Stimulated activated CD4-positive, alpha-beta T cell treated with anti-CD3 and anti-CD28 coated beads, Interleukin-4, amount 100 ng/mL, for 1 hour (primary cell): ENCODE measurements around the gene PORCN.
A peak's percentile ranks its signal among the peaks of the same experiment; 100 is the strongest.
"Not testable (repeated sequence)": the region's sequence is repeated elsewhere in the genome, so short reads cannot be mapped to it uniquely, and the experiment has no call there.

Source experiments
- DNase-seq: peaks from one replicate; pipeline ENCODE4 v3.0.0-alpha.2; 2020

Gene PORCN

GRCh38 chrX:48514126-48514806 lies 5.5 kb downstream of the PORCN start:
- DNase-seq: no peak

DNA sequence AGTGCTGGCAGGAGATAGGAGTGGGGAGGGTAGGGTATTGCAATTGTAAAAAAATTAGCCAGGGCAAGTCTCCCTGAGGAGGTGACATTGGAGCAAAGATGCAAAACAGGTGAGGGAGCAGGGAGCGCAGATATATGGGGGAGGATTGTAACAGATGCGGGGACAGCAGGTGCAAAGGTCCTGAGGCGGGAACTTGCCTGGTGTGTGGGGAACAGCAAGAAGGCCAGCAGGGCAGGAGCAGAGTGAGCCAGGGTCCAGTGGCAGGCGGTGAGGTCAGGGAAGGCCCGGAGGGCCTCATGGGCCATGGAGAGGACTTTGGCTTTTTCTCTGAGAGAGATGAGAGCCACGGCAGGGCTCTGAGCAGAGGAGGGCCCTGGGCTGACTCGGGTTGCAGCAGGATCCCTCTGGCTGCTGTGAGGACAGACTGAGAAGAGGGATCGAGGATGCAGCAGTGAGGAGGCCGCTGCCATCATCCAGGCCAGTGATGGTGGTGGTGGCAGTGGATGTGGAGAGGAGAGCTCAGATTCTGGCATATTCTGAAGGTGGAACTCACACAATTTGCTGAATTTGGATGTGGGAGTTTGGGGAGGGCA lies 6.2 kb downstream of the PORCN start:
- DNase-seq: no peak

GRCh38 chrX:48515842-48516241 lies 7.0 kb downstream of the PORCN start:
- DNase-seq: no peak

DNA sequence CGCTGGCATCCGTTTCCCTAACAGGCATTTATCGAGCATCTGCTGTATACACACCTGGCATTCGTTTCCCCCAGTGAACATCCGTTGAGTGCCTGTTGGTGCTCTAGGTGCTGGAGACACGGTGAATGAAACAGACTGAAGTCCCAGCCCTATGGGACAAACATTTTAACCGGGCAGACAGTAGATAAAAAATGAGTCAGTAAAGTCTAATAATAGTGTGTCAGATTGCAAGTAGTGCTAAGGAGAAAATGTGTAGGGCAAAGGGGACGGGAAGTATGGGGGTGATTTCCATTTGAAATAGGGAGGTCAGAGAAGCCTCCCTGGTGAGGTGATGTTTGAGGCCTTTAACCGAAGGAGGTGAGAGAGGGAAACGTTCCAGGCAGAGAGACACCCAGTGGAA lies 7.5 kb downstream of the PORCN start:
- DNase-seq: no peak

- DNase-seq: no peak
These were observed 8.2 kb downstream of the PORCN start for GRCh38 chrX:48516987-48517386.

- DNase-seq: not testable (repeated sequence)
These were observed 10.7 kb downstream of the PORCN start for GRCh38 chrX:48519481-48519880.

DNA sequence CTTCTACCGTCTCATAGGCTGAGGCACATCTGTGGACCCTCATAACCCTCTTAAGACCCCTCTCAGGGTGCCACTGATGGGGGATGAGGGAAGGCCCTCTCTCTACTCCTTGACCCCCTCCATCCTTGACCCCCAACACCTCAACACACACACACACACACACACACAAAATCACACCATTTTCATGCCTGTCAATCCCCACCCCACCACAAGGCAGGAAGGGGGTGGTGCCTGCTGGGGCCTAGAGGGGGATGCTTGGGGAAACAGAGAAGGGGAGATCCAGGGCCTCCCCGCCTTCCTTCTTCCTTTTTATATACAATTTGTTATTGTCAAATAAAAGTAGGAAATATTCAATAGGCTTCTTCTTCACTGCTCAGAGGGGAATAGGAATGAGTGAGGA lies 11.7 kb downstream of the PORCN start:
- DNase-seq: no peak

DNA sequence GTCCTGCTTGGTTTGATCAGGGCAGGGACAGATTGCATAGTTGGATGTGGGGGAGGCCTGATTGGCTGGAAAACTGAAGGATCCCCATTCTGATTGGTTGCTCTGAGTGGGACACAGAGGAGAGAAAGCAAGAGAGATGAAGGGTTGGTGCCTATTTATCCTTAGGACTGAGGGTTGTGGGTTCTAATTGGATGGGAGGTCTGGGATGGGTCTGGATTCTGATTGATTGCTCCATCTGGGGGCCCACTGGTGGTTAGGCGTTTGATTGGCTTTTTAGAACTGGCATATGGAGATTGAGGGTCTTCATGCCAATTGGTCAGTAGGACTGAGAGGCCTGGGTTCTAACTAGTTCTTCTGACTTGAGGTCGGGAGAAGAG lies 12.2 kb downstream of the PORCN start:
- no peak for DNase-seq

- peak; percentile 92 for DNase-seq
These were observed 12.8 kb downstream of the PORCN start, which contains the start of gene EBP for GRCh38 chrX:48521353-48522243. Gene EBP (plus strand): TSS chrX:48521808. CDS start chrX:48523772, 1,964 bp downstream.

GRCh38 chrX:48522291-48522690 lies 13.5 kb downstream of the PORCN start:
- DNase-seq: no peak

DNA sequence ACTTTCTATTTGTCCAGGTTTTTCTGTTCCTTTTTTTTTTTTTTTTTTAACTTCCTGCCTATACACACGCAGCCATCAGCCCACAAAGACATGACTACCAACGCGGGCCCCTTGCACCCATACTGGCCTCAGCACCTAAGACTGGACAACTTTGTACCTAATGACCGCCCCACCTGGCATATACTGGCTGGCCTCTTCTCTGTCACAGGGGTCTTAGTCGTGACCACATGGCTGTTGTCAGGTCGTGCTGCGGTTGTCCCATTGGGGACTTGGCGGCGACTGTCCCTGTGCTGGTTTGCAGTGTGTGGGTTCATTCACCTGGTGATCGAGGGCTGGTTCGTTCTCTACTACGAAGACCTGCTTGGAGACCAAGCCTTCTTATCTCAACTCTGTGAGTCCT lies 14.9 kb downstream of the PORCN start:
- no peak for DNase-seq

GRCh38 chrX:48525853-48526252 lies 17.1 kb downstream of the PORCN start:
- DNase-seq: not testable (repeated sequence)

DNA sequence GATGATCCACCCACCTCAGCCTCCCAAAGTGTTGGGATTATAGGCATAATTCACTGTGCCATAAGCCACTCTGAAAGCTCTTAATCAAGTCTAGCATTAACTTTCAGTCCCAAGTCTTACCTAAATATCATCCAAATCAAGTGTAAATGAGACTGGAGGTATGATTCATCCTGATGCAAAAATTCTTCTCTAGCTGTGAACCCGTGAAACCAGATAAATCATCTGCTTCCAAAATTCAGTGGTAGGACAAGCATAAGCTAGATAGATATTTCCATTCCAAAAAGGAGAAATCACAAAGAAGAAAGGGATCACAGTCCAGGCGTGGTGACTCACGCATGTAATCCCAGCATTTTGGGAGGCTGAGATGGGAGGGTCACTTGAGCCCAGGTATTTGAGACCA lies 21.9 kb downstream of the PORCN start:
- DNase-seq: no peak

DNA sequence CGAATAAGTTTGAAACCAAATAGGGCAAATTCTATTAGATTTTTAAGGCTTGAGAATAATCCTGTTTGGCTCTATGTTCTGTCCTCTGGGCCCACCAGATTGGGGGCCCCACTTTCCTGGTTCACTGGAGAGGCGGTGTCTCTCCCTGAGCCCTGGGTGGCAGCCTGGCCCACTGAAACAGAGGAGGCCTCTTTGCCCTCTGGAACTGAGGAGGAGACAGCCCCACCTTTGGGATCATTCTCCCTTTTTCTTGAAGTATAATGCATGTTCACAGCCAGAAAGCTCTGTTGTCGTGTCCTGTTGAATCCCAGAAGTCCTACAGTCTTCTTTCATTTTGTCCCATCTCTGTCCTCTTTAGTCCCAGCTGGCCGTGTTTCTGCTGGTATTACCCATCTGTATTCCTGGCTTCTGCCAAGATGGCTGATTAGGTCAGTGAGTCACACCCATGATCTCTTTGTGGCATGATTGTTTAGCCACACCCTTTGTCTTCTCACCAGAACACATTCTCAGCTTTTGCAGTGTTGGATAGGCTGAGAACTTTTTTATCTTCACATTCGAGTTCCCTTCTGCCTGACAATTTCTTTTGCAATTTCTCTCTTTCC lies 22.7 kb downstream of the PORCN start:
- no peak for DNase-seq

GRCh38 chrX:48532161-48532560 lies 23.4 kb downstream of the PORCN start:
- no peak for DNase-seq

GRCh38 chrX:48533165-48533564 lies 24.4 kb downstream of the PORCN start:
- no peak for DNase-seq

GRCh38 chrX:48538641-48539344 lies 30.0 kb downstream of the PORCN start:
- DNase-seq: no peak

- DNase-seq: peak; percentile 96
These were observed 30.7 kb downstream of the PORCN start, which contains the start of gene TBC1D25 for GRCh38 chrX:48539345-48540027. Gene TBC1D25 (plus strand): TSS chrX:48539714. CDS start chrX:48539798, 84 bp downstream.

GRCh38 chrX:48540028-48540375 lies 31.2 kb downstream of the PORCN start:
- peak; percentile 43 for DNase-seq

DNA sequence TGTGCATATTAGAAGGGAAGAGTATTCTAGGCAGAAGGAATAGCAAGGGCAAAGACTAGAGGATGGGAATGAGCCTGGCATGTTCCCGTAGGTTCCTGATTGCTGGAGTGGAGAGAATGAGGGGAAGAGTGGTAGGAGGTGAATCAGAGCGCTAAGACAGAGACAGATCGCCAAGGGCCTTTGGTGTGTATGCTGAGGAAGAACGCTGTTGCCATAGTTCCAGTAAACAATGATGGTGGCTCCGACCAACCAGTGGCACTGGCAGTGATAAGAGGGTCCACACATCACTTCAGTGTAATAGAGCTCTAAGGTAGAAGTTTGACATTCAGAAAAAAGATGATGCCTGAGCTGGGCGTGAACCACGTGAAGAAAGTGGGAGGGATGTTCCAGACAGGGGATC lies 31.7 kb downstream of the PORCN start:
- DNase-seq: no peak

DNA sequence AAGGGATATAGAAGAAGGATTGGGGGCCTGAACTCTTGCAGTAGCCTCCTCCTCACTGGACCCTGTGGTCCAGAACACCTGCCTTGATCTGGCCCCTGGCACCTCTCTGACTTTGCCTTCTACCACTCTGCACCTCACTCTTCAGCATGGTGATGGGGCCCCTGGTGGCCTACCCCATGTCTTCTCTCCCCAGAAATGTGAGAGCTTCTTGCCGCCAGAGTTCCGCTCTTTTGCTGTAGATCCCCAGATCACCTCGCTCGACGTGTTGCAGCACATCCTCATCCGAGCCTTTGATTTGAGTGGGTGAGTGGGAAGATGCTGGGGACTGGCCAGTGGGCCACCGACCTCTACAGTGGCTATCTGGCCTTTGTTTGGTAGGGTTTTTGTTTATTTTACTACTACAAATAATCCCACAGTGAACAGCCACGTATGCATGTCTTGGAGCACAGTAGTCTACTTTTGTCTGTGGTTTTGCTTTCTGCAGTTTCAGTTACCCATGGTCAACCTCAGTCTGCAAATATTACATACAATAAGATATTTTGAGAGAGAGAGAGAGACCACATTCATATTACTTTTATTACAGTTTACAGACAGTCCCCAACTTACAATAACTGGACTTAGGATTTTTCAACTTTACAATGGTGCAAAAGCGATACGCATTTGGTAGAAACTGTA lies 32.5 kb downstream of the PORCN start:
- DNase-seq: no peak

- no peak for DNase-seq
These were observed 40.1 kb downstream of the PORCN start for GRCh38 chrX:48548871-48549270.
